Keratinocyte (primary cell): ENCODE measurements around the gene DLGAP1. TPM values are rescaled to one million over a fixed set of nuclear protein-coding genes. Genes with fewer than 3 reads are reported as not detected.

Experiments
- DNase-seq: peaks from one replicate; pipeline ENCODE4 v3.0.0-alpha.2; 2011; ENCODE audit warnings: low read depth, missing footprints, low spot score
- FAIRE-seq: peaks from 2 replicates; lab custom pipeline; 2011; peaks lifted over from hg19 to GRCh38; lab: Jason Lieb, UNC
- H2AFZ ChIP-seq: 2 replicates; pipeline ENCODE4 v1.6.0; 2012; ENCODE audit warnings: low read length, control low read depth, inconsistent platforms; ENCODE audit not compliant: control insufficient read depth
- H3K27ac ChIP-seq: 2 replicates; pipeline ENCODE4 v1.5.1; 2011; ENCODE audit warnings: low read length; ENCODE audit not compliant: control insufficient read depth, insufficient read depth
- H3K27me3 ChIP-seq: 3 replicates; pipeline ENCODE4 v1.6.0; 2011; ENCODE audit warnings: low read length; ENCODE audit not compliant: control insufficient read depth, insufficient read depth; ENCODE audit errors: extremely low read depth
- H3K36me3 ChIP-seq, 2 experiments: 2 replicates in 1 of 2; 3 replicates in 1 of 2; pipeline ENCODE4 v1.5.1; 2011; ENCODE audit warnings: low read length in 2 of 2, mild to moderate bottlenecking in 1 of 2; ENCODE audit not compliant: control insufficient read depth in 2 of 2, insufficient read depth in 2 of 2; ENCODE audit errors: extremely low read depth in 1 of 2
- H3K4me1 ChIP-seq: 3 replicates; pipeline ENCODE4 v1.5.1; 2011; ENCODE audit warnings: low read length; ENCODE audit not compliant: control insufficient read depth, insufficient read depth; ENCODE audit errors: extremely low read depth
- H3K4me2 ChIP-seq: 3 replicates; pipeline ENCODE4 v1.6.0; 2011; ENCODE audit warnings: low read depth, low read length; ENCODE audit not compliant: control insufficient read depth, insufficient read depth; ENCODE audit errors: extremely low read depth
- H3K4me3 ChIP-seq, 3 experiments: fragments of 200-600 bp in 1 of 3; sonication (generic) in 1 of 3; 2 replicates in 2 of 3; 3 replicates in 1 of 3; pipeline ENCODE4 v1.5.1; 2011 to 2016; ENCODE audit warnings: low read length in 3 of 3, mild to moderate bottlenecking in 3 of 3, control low read depth in 2 of 3, inconsistent platforms in 1 of 3, low read depth in 1 of 3, mixed read lengths in 1 of 3, mixed run types in 1 of 3, moderate library complexity in 1 of 3; ENCODE audit not compliant: control insufficient read depth in 2 of 3, insufficient read depth in 2 of 3; ENCODE audit errors: extremely low read depth in 1 of 3
- H3K79me2 ChIP-seq: 2 replicates; pipeline ENCODE4 v1.6.0; 2012; ENCODE audit warnings: low read length; ENCODE audit not compliant: control insufficient read depth, insufficient read depth
- H3K9ac ChIP-seq: 3 replicates; pipeline ENCODE4 v1.6.0; 2011; ENCODE audit warnings: low read length; ENCODE audit not compliant: control insufficient read depth, insufficient read depth; ENCODE audit errors: extremely low read depth
- H3K9me1 ChIP-seq: 3 replicates; pipeline ENCODE4 v1.6.0; 2011; ENCODE audit warnings: low read length; ENCODE audit not compliant: control insufficient read depth, insufficient read depth; ENCODE audit errors: extremely low read depth
- H3K9me3 ChIP-seq: 2 replicates; pipeline ENCODE4 v1.5.1; 2012; ENCODE audit warnings: low read depth, low read length; ENCODE audit not compliant: control insufficient read depth
- H4K20me1 ChIP-seq: 3 replicates; pipeline ENCODE4 v1.6.0; 2011; ENCODE audit warnings: low read length; ENCODE audit not compliant: control insufficient read depth, insufficient read depth; ENCODE audit errors: extremely low read depth
- CTCF ChIP-seq, 3 experiments: IDR thresholded peaks in 1 of 3; conservative IDR thresholded peaks in 1 of 3; optimal IDR thresholded peaks in 1 of 3; 2 replicates in 2 of 3; 3 replicates in 1 of 3; pipeline versions ENCODE3 to v1.5.1; 2011; ENCODE audit warnings: low read length in 3 of 3, mild to moderate bottlenecking in 3 of 3, moderate library complexity in 2 of 3, control low read depth in 1 of 3, inconsistent platforms in 1 of 3; ENCODE audit not compliant: insufficient read depth in 2 of 3; ENCODE audit errors: extremely low read depth in 1 of 3
- EZH2 ChIP-seq: IDR thresholded peaks from one replicate; pipeline ENCODE4 v1.6.1; 2012; ENCODE audit warnings: inconsistent platforms, mild to moderate bottlenecking, low read length, moderate library complexity
- dilution Hi-C: fragments of 300-500 bp; cut with MboI; formaldehyde crosslinking; loops from one replicate; pipeline ENCODE4 v1.7.0; 2020; ENCODE audit warnings: low sequenced_read_pairs; ENCODE audit not compliant: extremely low pct_ligation_motif_present
- polyA plus RNA-seq, 5 experiments: library from polyadenylated mRNA; depleted of rRNA in 3 of 5; stranded (reverse) in 3 of 5; stranded (forward) in 1 of 5; unstranded in 1 of 5; fragments of >200 nt; gene quantifications; 1 replicate in 1 of 5; 2 replicates in 3 of 5; 3 replicates in 1 of 5; pipeline versions ENCODE4 v1.2.1 to v1.2.3, GENCODE V29; 2011 to 2012; ENCODE audit warnings: missing spikeins in 2 of 5, low read depth in 1 of 5, low replicate concordance in 1 of 5

The DLGAP1 gene
- polyA plus RNA-seq, 1 donor (not counting 4 experiments of a cell fraction or from before 2014, with no cell fraction given), result not detected

GRCh38 chr18:3924455-3924854 is 530.7 kb downstream of the DLGAP1 start:
- FAIRE-seq, result no peak
- dilution Hi-C loops, result no loop called here
- no peaks in the 10 kb centered on the region for H3K27me3 ChIP-seq
- no peaks in the 10 kb centered on the region for H3K36me3 ChIP-seq
- peaks cover 11% of the 10 kb centered on the region for H3K4me1 ChIP-seq
- H3K79me2 ChIP-seq, result no peaks in the 10 kb centered on the region
- no peaks in the 10 kb centered on the region for H3K9me1 ChIP-seq
- no peak overlapping the region for H3K9ac ChIP-seq
- TF ChIP-seq EZH2 (no peak), CTCF (optimal IDR thresholded peaks at IDR 0.05 in 1 of 3, IDR thresholded peaks at IDR 0.05 in 1 of 3, conservative IDR thresholded peaks at IDR 0.05 in 1 of 3; ENCODE audit: extremely low read depth in 1 of 3, insufficient read depth in 2 of 3, low read length in 3 of 3) (no peak)
- peak overlapping the region; percentile 38 for H3K4me2 ChIP-seq
- no peak for DNase-seq
- H3K4me3 ChIP-seq, result no peak overlapping the region
- H4K20me1 ChIP-seq, result no peaks in the 10 kb centered on the region
- no peak overlapping the region for H2AFZ ChIP-seq
- peak overlapping the region; percentile 7 for H3K27ac ChIP-seq
- H3K9me3 ChIP-seq, result no peaks in the 10 kb centered on the region

GRCh38 chr18:3923750-3924149 is 531.4 kb downstream of the DLGAP1 start:
- dilution Hi-C loops, result no loop called here
- no peaks in the 10 kb centered on the region for H3K9me3 ChIP-seq
- TF ChIP-seq EZH2 (no peak), CTCF (optimal IDR thresholded peaks at IDR 0.05 in 1 of 3, IDR thresholded peaks at IDR 0.05 in 1 of 3, conservative IDR thresholded peaks at IDR 0.05 in 1 of 3; ENCODE audit: extremely low read depth in 1 of 3, insufficient read depth in 2 of 3, low read length in 3 of 3) (no peak)
- peaks cover 15% of the 10 kb centered on the region for H3K4me1 ChIP-seq
- no peak overlapping the region for H3K9ac ChIP-seq
- H3K4me2 ChIP-seq, result peak overlapping the region; percentile 38
- H2AFZ ChIP-seq, result no peak overlapping the region
- peak; percentile 56 for DNase-seq
- no peak overlapping the region for H3K4me3 ChIP-seq
- FAIRE-seq, result peak; percentile 90
- H3K9me1 ChIP-seq, result no peaks in the 10 kb centered on the region
- H3K27me3 ChIP-seq, result no peaks in the 10 kb centered on the region
- no peaks in the 10 kb centered on the region for H3K36me3 ChIP-seq
- peak overlapping the region; percentile 7 for H3K27ac ChIP-seq
- no peaks in the 10 kb centered on the region for H4K20me1 ChIP-seq
- H3K79me2 ChIP-seq, result no peaks in the 10 kb centered on the region
